ENCODE measurements around the gene CPB1. TPM values are rescaled to one million over a fixed set of nuclear protein-coding genes. Genes with fewer than 3 reads are reported as not detected.

Gene CPB1
- total and polyA plus RNA-seq, 12 donors: 15.7 to 569 (median 104) TPM

DNA sequence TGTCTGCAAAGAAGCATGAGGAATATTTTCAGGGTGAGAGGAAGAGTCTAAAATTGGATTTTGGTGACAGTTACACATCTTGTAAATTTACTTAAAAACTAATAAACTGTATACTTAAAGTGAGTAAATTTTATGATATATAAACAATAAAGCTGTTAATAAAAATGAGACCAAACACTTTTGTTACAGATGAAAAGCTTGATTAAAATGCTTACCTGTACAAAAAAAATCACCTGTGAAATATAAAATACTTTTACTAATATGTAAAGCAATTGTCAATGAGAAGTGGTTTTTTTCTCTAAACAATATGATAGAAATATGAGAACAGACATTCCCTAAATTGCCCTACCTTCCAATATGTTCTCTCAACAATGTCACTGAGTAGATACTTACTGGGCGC lies 27.2 kb upstream of the CPB1 start:
- WGBS, 4 donors: 91 to 98% (median 96%) methylated on average over 1 of the region's 1 CpG
- H3K4me3 ChIP-seq: no peak overlapping the region
- H3K36me3 ChIP-seq (replicated peaks in 1 of 2): no peaks in the 10 kb centered on the region
- DNase-seq: no peak
- H3K27ac ChIP-seq: no peak overlapping the region
- H3K27me3 ChIP-seq: no peaks in the 10 kb centered on the region
- H3K4me1 ChIP-seq (replicated peaks in 1 of 2): no peaks in the 10 kb centered on the region
- intact Hi-C loops (cut with DNase I): no loop called here
- no peaks in the 10 kb centered on the region for H3K9me3 ChIP-seq (replicated peaks in 1 of 3)
- TF ChIP-seq POLR2A (IDR thresholded peaks at IDR 0.05): no peak
- TF ChIP-seq CTCF (IDR thresholded peaks at IDR 0.05): no peak

- intact Hi-C loops (cut with DNase I): no loop called here
- no peak for DNase-seq
- no peak overlapping the region for H3K4me3 ChIP-seq
- TF ChIP-seq POLR2A (IDR thresholded peaks at IDR 0.05): no peak
- no peaks in the 10 kb centered on the region for H3K27me3 ChIP-seq
- H3K9me3 ChIP-seq (replicated peaks in 1 of 3): no peaks in the 10 kb centered on the region
- WGBS, 4 donors: 80 to 83% (median 81%) methylated on average over 2 of the region's 2 CpGs
- no peak overlapping the region for H3K27ac ChIP-seq
- H3K36me3 ChIP-seq (replicated peaks in 1 of 2): no peaks in the 10 kb centered on the region
- H3K4me1 ChIP-seq (replicated peaks in 1 of 2): no peaks in the 10 kb centered on the region
Measured at GRCh38 chr3:148809835-148810234, 17.8 kb upstream of the CPB1 start.

DNA sequence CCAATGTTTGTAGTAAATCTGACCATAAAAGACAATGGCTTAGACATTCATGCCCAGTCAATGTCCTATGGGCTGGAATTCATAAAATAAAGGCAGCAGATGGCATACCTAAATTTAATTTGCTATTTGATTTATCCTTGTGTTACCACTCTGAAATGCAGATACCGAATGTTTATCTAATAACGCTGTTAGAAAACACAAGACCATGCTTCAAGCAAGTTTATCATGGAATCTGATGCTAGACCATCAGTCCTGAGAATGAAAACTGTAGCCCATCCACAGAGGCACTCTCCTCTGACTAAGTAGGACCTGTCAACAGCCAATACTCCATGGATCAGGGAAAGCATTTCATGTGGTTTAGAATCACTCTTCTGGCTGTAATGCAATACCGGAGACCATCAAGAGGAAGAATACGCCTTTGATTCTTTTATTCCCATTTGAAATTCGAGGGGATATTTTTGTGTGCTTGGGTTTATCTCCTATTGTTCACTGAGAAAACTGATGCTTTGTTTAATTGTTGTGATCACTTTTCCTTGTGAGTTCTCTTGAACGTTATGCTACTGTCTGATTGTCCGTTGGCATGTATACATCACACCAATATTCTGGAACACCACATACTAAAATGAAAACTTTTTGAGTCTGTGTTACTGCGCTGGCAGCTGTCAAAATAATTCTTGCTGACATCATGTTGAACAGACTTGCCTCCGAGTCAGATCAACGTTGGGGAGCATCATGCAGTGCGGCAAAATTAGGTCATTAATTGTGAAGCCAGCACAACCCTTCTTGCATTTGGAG lies 12.1 kb upstream of the CPB1 start:
- no peaks in the 10 kb centered on the region for H3K9me3 ChIP-seq (replicated peaks in 1 of 3)
- no peak for DNase-seq
- no peaks in the 10 kb centered on the region for H3K4me1 ChIP-seq (replicated peaks in 1 of 2)
- 76 to 86% (median 82%) methylated on average over 11 of the region's 11 CpGs for WGBS, 4 donors
- intact Hi-C loops (cut with DNase I): no loop called here
- TF ChIP-seq POLR2A (IDR thresholded peaks at IDR 0.05): no peak
- TF ChIP-seq CTCF (IDR thresholded peaks at IDR 0.05): no peak
- H3K4me3 ChIP-seq: no peak overlapping the region
- H3K27me3 ChIP-seq: no peaks in the 10 kb centered on the region
- H3K27ac ChIP-seq: no peak overlapping the region
- H3K36me3 ChIP-seq (replicated peaks in 1 of 2): no peaks in the 10 kb centered on the region

- Histone ChIP-seq H3K36me3 (replicated peaks in 1 of 2) (no peaks in the 10 kb centered on the region), H3K4me3 (no peak overlapping the region), H3K4me1 (replicated peaks in 1 of 2) (no peaks in the 10 kb centered on the region), H3K27me3 (no peaks in the 10 kb centered on the region), H3K9me3 (replicated peaks in 1 of 3) (no peaks in the 10 kb centered on the region), H3K27ac (no peak overlapping the region)
- DNase-seq: no peak
- WGBS, 4 donors: 55 to 71% (median 64%) methylated on average over 2 of the region's 2 CpGs
- intact Hi-C loops (cut with DNase I): no loop called here
- TF ChIP-seq POLR2A (IDR thresholded peaks at IDR 0.05): no peak
- TF ChIP-seq CTCF (IDR thresholded peaks at IDR 0.05): no peak
Measured at GRCh38 chr3:148816427-148816826, 11.2 kb upstream of the CPB1 start.

GRCh38 chr3:148816981-148817525 lies 10.6 kb upstream of the CPB1 start:
- Histone ChIP-seq H3K9me3 (replicated peaks in 1 of 3) (no peaks in the 10 kb centered on the region), H3K27me3 (no peaks in the 10 kb centered on the region), H3K27ac (no peak overlapping the region), H3K36me3 (replicated peaks in 1 of 2) (no peaks in the 10 kb centered on the region), H3K4me1 (replicated peaks in 1 of 2) (no peaks in the 10 kb centered on the region), H3K4me3 (no peak overlapping the region)
- 23 to 29% (median 25%) methylated on average over 3 of the region's 3 CpGs for WGBS, 4 donors
- no peak for DNase-seq
- intact Hi-C loops (cut with DNase I): no loop called here
- TF ChIP-seq POLR2A (IDR thresholded peaks at IDR 0.05) (no peak), CTCF (IDR thresholded peaks at IDR 0.05) (no peak)
